Glutamatergic neuron (in vitro differentiated cells): ENCODE results near the gene PCARE. TPM values are rescaled to one million over a fixed set of nuclear protein-coding genes. Genes with fewer than 3 reads are reported as not detected.

Source experiments
- DNase-seq: peaks from one replicate; pipeline ENCODE4 v3.0.0; 2022
- H3K27ac Mint-ChIP-seq: one replicate; pipeline ENCODE4 v1.8.0; 2020; ENCODE audit warnings: mild to moderate bottlenecking, mixed read lengths, inconsistent platforms; ENCODE audit not compliant: unreplicated experiment
- H3K27me3 Mint-ChIP-seq: one replicate; pipeline ENCODE4 v1.8.0; 2020; ENCODE audit warnings: mild to moderate bottlenecking, moderate library complexity, mixed read lengths, inconsistent platforms; ENCODE audit not compliant: unreplicated experiment
- H3K36me3 Mint-ChIP-seq: one replicate; pipeline ENCODE4 v1.8.0; 2020; ENCODE audit warnings: mild to moderate bottlenecking, mixed read lengths, inconsistent platforms; ENCODE audit not compliant: unreplicated experiment
- H3K4me1 Mint-ChIP-seq: one replicate; pipeline ENCODE4 v1.8.0; 2020; ENCODE audit warnings: mild to moderate bottlenecking, low read depth, mixed read lengths, inconsistent platforms; ENCODE audit not compliant: unreplicated experiment
- H3K4me3 Mint-ChIP-seq: one replicate; pipeline ENCODE4 v1.8.0; 2020; ENCODE audit warnings: mild to moderate bottlenecking, mixed read lengths, inconsistent platforms; ENCODE audit not compliant: unreplicated experiment
- H3K9me3 Mint-ChIP-seq: one replicate; pipeline ENCODE4 v1.8.0; 2020; ENCODE audit warnings: mild to moderate bottlenecking, moderate library complexity, mixed read lengths, inconsistent platforms; ENCODE audit not compliant: unreplicated experiment
- CTCF ChIP-seq: fragments of 200-600 bp; sonication (generic); IDR thresholded peaks from one replicate; pipeline ENCODE4 v1.5.0; 2021; ENCODE audit not compliant: partially characterized antibody, unreplicated experiment
- long read RNA-seq: library from polyadenylated mRNA; unstranded; transcript quantifications from one replicate; pipeline ENCODE4 v2.0.0, GENCODE V29; 2020; ENCODE audit not compliant: unreplicated experiment
- total RNA-seq: library from RNA; stranded (reverse); fragmentation: NEBNext Ultra II Directional; extraction: Animal tissue kit (Norgen Biotek cat#: 25700); gene quantifications from one replicate; pipeline ENCODE4 v1.2.1, GENCODE V29; 2021; ENCODE audit not compliant: unreplicated experiment

Gene PCARE
- 0.66 TPM for total RNA-seq
- long read RNA-seq, result 0 reads

GRCh38 chr2:29074411-29074810, at the start of gene PCARE:
Gene PCARE (minus strand): TSS chr2:29074523. CDS start chr2:29074261, 262 bp downstream.
- peak within 1 kb of the TSS; percentile 79 for H3K27ac Mint-ChIP-seq
- H3K4me3 Mint-ChIP-seq, result no peak within 1 kb of the TSS
- no peaks in the 10 kb centered on the region for H3K27me3 Mint-ChIP-seq
- DNase-seq, result no peak
- peaks cover 7% of the 10 kb centered on the region for H3K9me3 Mint-ChIP-seq
- TF ChIP-seq CTCF, result no peak
- peaks cover 4% of the 10 kb centered on the region for H3K36me3 Mint-ChIP-seq
- peaks cover 17% of the 10 kb centered on the region for H3K4me1 Mint-ChIP-seq

- no peak for DNase-seq
- Mint-ChIP-seq H3K27me3 (peaks cover 3% of the 10 kb centered on the region), H3K36me3 (peaks cover 4% of the 10 kb centered on the region), H3K9me3 (peaks cover 3% of the 10 kb centered on the region), H3K4me3 (no peak overlapping the region), H3K27ac (no peak overlapping the region), H3K4me1 (no peaks in the 10 kb centered on the region)
- no peak for TF ChIP-seq CTCF
Observed at GRCh38 chr2:29123617-29124349, 49.5 kb upstream of the PCARE start.

DNA sequence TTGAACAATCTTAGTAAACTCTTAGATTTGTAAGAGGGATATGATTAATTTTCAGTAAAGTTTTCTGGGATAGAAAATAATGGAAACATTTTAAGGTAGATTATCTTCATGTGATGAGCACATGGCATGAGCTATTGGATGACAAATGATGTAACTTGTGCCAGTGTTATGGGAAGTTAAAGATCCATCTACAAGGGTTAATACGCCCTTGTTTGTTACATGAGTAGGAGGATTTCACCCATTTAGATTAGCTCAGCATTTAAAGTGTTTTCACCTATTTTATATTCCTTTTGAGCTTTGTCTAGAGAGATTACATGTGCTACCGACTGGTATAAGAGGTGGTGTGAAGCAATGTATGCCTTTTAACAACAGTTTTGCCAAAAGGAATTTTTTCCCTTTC, 46.5 kb upstream of the PCARE start:
- Mint-ChIP-seq H3K4me1 (peaks cover 1% of the 10 kb centered on the region), H3K4me3 (no peak overlapping the region), H3K27me3 (peaks cover 4% of the 10 kb centered on the region), H3K9me3 (peaks cover 3% of the 10 kb centered on the region), H3K36me3 (peaks cover 4% of the 10 kb centered on the region), H3K27ac (no peak overlapping the region)
- no peak for DNase-seq
- no peak for TF ChIP-seq CTCF

DNA sequence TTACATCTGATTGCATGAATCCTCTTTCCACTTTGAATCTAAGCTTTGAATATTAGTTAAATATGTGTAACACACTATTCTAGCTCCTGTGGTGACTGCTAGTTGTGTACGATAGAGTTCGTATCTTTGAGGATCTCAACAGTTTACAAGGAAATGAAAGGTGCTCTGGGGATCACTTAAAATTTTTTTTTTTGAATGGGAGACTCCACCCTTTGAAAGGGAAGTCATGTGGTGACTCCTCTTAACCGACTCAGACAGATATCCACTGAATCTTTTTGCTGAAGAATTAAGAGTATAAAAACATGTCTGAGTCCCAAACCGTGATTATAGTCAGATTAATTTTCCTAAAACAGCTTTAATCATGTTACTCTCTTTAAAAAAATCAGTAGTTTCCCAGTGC, 44.9 kb upstream of the PCARE start:
- peaks cover 7% of the 10 kb centered on the region for H3K4me1 Mint-ChIP-seq
- H3K36me3 Mint-ChIP-seq, result peaks cover 3% of the 10 kb centered on the region
- DNase-seq, result no peak
- H3K27ac Mint-ChIP-seq, result no peak overlapping the region
- peaks cover 5% of the 10 kb centered on the region for H3K27me3 Mint-ChIP-seq
- H3K9me3 Mint-ChIP-seq, result peaks cover 5% of the 10 kb centered on the region
- no peak overlapping the region for H3K4me3 Mint-ChIP-seq
- TF ChIP-seq CTCF, result no peak

GRCh38 chr2:29117636-29118303, 43.4 kb upstream of the PCARE start:
- Mint-ChIP-seq H3K4me3 (no peak overlapping the region), H3K4me1 (peaks cover 9% of the 10 kb centered on the region), H3K9me3 (peaks cover 5% of the 10 kb centered on the region), H3K36me3 (no peaks in the 10 kb centered on the region), H3K27ac (no peak overlapping the region), H3K27me3 (peaks cover 7% of the 10 kb centered on the region)
- no peak for DNase-seq
- no peak for TF ChIP-seq CTCF
